Neuronal stem cell (in vitro differentiated cells): Measurements from ENCODE around the gene RSPH1.

Experiments
- DNase-seq: peaks from one replicate; pipeline ENCODE4 v3.0.0-alpha.2; 2013; ENCODE audit warnings: low spot score
- H2AFZ ChIP-seq: one replicate; pipeline ENCODE4 v1.6.1; 2013; ENCODE audit warnings: mild to moderate bottlenecking, low read length, inconsistent platforms
- H2AK5ac ChIP-seq: 2 replicates; pipeline ENCODE4 v1.6.1; 2013; ENCODE audit warnings: low read depth, mild to moderate bottlenecking, inconsistent platforms, low read length, moderate library complexity, mixed read lengths
- H2BK120ac ChIP-seq: 2 replicates; pipeline ENCODE4 v1.6.1; 2013; ENCODE audit warnings: low read depth, mild to moderate bottlenecking, inconsistent platforms, low read length, moderate library complexity, mixed read lengths
- H2BK12ac ChIP-seq: one replicate; pipeline ENCODE4 v1.6.1; 2013; ENCODE audit warnings: low read length, inconsistent platforms
- H2BK15ac ChIP-seq: 2 replicates; pipeline ENCODE4 v1.6.1; 2013; ENCODE audit warnings: mild to moderate bottlenecking, low read length, inconsistent platforms, mixed read lengths
- H2BK5ac ChIP-seq: one replicate; pipeline ENCODE4 v1.6.1; 2013; ENCODE audit warnings: inconsistent platforms, mild to moderate bottlenecking, low read length, moderate library complexity
- H3K14ac ChIP-seq: one replicate; pipeline ENCODE4 v1.6.1; 2013; ENCODE audit warnings: low read length, inconsistent platforms
- H3K18ac ChIP-seq: 2 replicates; pipeline ENCODE4 v1.6.1; 2013; ENCODE audit warnings: low read length, inconsistent platforms
- H3K23ac ChIP-seq: 2 replicates; pipeline ENCODE4 v1.6.1; 2013; ENCODE audit warnings: low read depth, mild to moderate bottlenecking, mixed read lengths, low read length, inconsistent platforms; ENCODE audit not compliant: poor library complexity
- H3K27ac ChIP-seq: replicated peaks from 3 replicates; pipeline ENCODE4 v1.5.1; 2013; ENCODE audit warnings: low read length, inconsistent platforms
- H3K27me3 ChIP-seq, 3 experiments: 2 replicates each; pipeline ENCODE4 v1.6.1; 2013; ENCODE audit warnings: low read length in 3 of 3, mild to moderate bottlenecking in 2 of 3, inconsistent platforms in 1 of 3, low read depth in 1 of 3, mixed read lengths in 1 of 3, moderate library complexity in 1 of 3; ENCODE audit not compliant: control insufficient read depth in 3 of 3, insufficient read depth in 3 of 3
- H3K36me3 ChIP-seq, 2 donors: replicated peaks in 1 of 2; 2 replicates each; pipeline ENCODE4 v1.6.1; 2013; ENCODE audit warnings: low read length in 2 of 2; ENCODE audit not compliant: control insufficient read depth in 2 of 2, insufficient read depth in 2 of 2
- H3K4ac ChIP-seq: 2 replicates; pipeline ENCODE4 v1.6.1; 2013; ENCODE audit warnings: inconsistent platforms, mild to moderate bottlenecking, low read length, moderate library complexity
- H3K4me1 ChIP-seq, 2 donors: 1 replicate in 1 of 2; 2 replicates in 1 of 2; pipeline ENCODE4 v1.6.1; 2013; ENCODE audit warnings: low read length in 2 of 2, low read depth in 1 of 2; ENCODE audit not compliant: control insufficient read depth in 2 of 2, insufficient read depth in 1 of 2
- H3K4me2 ChIP-seq: one replicate; pipeline ENCODE4 v1.6.1; 2013; ENCODE audit warnings: mild to moderate bottlenecking, low read length, inconsistent platforms; ENCODE audit not compliant: insufficient read depth, poor library complexity, severe bottlenecking
- H3K4me3 ChIP-seq, 2 donors: 2 replicates each; pipeline ENCODE4 v1.5.1; 2013; ENCODE audit warnings: low read length in 2 of 2, mild to moderate bottlenecking in 2 of 2, inconsistent platforms in 1 of 2, moderate library complexity in 1 of 2
- H3K79me1 ChIP-seq: one replicate; pipeline ENCODE4 v1.6.1; 2013; ENCODE audit warnings: low read depth, mild to moderate bottlenecking, inconsistent platforms, low read length, moderate library complexity
- H3K9ac ChIP-seq: one replicate; pipeline ENCODE4 v1.6.1; 2013; ENCODE audit warnings: mild to moderate bottlenecking, low read depth, low read length, inconsistent platforms; ENCODE audit not compliant: poor library complexity
- H3K9me3 ChIP-seq, 2 donors: replicated peaks in 1 of 2; 2 replicates each; pipeline versions ENCODE3 to v1.6.1; 2013; ENCODE audit warnings: low read length in 2 of 2, mild to moderate bottlenecking in 2 of 2, inconsistent platforms in 1 of 2, low read depth in 1 of 2, mixed read lengths in 1 of 2, moderate library complexity in 1 of 2; ENCODE audit not compliant: control insufficient read depth in 2 of 2, insufficient read depth in 1 of 2
- H4K8ac ChIP-seq: one replicate; pipeline ENCODE4 v1.6.1; 2013; ENCODE audit warnings: low read depth, mild to moderate bottlenecking, inconsistent platforms, low read length, moderate library complexity
- H4K91ac ChIP-seq: one replicate; pipeline ENCODE4 v1.6.1; 2013; ENCODE audit warnings: low read length, low read depth, mild to moderate bottlenecking, inconsistent platforms; ENCODE audit not compliant: poor library complexity
- WGBS, 2 donors: extraction: QIAGEN DNeasy Blood & Tissue Kit; methylation state at CpG; one replicate each; pipeline ENCODE4 v1.1.7; 2013; ENCODE audit warnings: missing lambda C conversion rate in 2 of 2, mixed read lengths in 1 of 2; ENCODE audit not compliant: insufficient read length in 2 of 2, insufficient replicate concordance in 1 of 2; ENCODE audit errors: extremely low coverage in 2 of 2; 5-methylcytosine and 5-hydroxymethylcytosine counted together

The RSPH1 gene

DNA sequence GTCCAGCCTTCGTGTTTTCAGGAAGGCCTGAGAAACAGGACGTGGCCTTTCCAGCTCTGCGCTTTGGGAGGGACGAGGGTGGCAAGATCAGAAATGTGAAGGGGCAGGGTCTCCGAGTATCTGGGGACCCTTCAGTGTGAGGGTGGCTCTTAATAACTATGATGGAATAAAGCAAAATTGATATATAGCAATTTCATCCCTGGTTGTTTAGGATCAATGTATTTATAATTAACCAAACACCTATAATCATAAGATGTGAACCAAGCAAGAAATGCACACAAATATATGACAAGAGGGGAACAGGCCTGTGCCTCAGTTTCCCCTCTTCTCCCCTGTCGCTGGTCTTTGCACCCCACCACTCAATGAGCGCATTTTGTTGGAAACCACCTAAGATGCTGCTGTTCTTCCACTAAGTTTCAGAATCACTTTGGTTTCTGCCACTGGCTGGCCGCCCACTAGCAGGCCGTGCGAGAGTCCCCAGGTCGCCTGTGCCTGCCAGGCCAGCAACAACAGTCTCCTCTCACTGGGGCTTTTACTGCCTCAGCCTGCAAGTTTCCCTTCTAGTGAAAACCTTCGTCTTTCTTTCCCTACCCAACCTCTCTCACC, 55.7 kb downstream of the RSPH1 start:
- H3K27ac ChIP-seq = no peak overlapping the region
- H2BK120ac ChIP-seq = no peak overlapping the region
- no peak overlapping the region for H2BK12ac ChIP-seq
- no peak overlapping the region for H3K23ac ChIP-seq
- H2AFZ ChIP-seq = no peak overlapping the region
- H3K36me3 ChIP-seq = no peaks in the 10 kb centered on the region
- H3K4me1 ChIP-seq = no peaks in the 10 kb centered on the region
- H3K4me2 ChIP-seq = no peak overlapping the region
- no peak overlapping the region for H2AK5ac ChIP-seq
- DNase-seq = no peak
- H3K4ac ChIP-seq = no peak overlapping the region
- no peak overlapping the region for H4K91ac ChIP-seq
- no peak overlapping the region for H3K14ac ChIP-seq
- peak overlapping the region in 1 of 2 donors; percentile 55 for H3K4me3 ChIP-seq
- H3K27me3 ChIP-seq = peaks cover 0 to 2% (median 0%) of the 10 kb centered on the region in 3 experiments
- no peak overlapping the region for H2BK15ac ChIP-seq
- no peaks in the 10 kb centered on the region for H3K9me3 ChIP-seq
- H3K9ac ChIP-seq = no peak overlapping the region
- no CpG with 5 or more reads among the region's 12 CpGs for WGBS, 2 donors
- H2BK5ac ChIP-seq = no peak overlapping the region
- no peaks in the 10 kb centered on the region for H3K79me1 ChIP-seq
- H4K8ac ChIP-seq = no peak overlapping the region
- H3K18ac ChIP-seq = peak overlapping the region; percentile 79

DNA sequence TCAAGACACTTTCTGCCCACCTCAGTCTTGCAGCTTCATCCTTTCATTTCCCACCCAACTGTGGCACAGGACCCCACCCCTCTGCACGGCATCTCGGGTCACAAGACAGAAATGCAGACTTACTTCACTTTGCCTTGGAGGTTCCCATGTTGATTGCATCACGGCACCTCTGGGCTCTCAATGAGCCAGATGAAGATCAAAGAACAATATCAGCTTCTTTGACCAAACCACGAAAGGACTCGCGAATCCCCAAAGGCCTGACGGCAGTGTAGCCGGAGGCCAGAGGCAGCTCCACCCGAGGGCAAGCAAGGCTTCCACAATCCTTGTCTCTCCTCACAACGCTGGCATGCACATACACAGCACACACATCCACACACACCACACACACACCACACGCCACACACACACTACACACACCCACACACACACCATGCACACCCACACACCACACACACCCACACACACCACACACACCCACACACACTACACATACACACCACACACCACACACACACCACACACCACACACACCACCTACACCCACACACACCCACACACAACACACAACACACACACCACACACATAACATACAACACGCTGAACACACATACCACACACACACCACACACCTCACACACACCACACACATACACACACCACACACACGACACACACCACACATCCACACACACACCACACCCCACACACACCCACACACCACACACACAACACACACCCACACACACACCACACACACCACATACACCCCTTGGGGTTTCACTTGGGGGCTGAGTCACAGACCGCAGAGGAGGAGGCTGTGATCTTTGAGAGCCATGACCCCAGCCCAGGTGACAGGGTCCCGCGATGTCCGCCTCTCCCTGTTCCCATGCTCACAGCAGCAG, 56.5 kb downstream of the RSPH1 start:
- Histone ChIP-seq H3K27me3 (peaks cover 0 to 2% (median 0%) of the 10 kb centered on the region in 3 experiments), H2BK5ac (no peak overlapping the region), H3K9me3 (no peaks in the 10 kb centered on the region), H3K4ac (no peak overlapping the region), H3K4me3 (peak overlapping the region in 1 of 2 donors; percentile 62), H2BK15ac (no peak overlapping the region), H3K9ac (no peak overlapping the region), H2AFZ (no peak overlapping the region), H3K23ac (peak overlapping the region; percentile 68), H3K79me1 (no peaks in the 10 kb centered on the region), H3K18ac (no peak overlapping the region), H3K4me2 (no peak overlapping the region), H2BK120ac (no peak overlapping the region), H3K36me3 (no peaks in the 10 kb centered on the region), H4K91ac (no peak overlapping the region), H2AK5ac (no peak overlapping the region), H3K27ac (no peak overlapping the region), H4K8ac (no peak overlapping the region), H3K14ac (no peak overlapping the region), H2BK12ac (no peak overlapping the region), H3K4me1 (no peaks in the 10 kb centered on the region)
- DNase-seq = no peak
- WGBS, 2 donors = 100% methylated on average over 3 of the region's 17 CpGs; no CpG with 5 or more reads in 1 of the 2 donors

DNA sequence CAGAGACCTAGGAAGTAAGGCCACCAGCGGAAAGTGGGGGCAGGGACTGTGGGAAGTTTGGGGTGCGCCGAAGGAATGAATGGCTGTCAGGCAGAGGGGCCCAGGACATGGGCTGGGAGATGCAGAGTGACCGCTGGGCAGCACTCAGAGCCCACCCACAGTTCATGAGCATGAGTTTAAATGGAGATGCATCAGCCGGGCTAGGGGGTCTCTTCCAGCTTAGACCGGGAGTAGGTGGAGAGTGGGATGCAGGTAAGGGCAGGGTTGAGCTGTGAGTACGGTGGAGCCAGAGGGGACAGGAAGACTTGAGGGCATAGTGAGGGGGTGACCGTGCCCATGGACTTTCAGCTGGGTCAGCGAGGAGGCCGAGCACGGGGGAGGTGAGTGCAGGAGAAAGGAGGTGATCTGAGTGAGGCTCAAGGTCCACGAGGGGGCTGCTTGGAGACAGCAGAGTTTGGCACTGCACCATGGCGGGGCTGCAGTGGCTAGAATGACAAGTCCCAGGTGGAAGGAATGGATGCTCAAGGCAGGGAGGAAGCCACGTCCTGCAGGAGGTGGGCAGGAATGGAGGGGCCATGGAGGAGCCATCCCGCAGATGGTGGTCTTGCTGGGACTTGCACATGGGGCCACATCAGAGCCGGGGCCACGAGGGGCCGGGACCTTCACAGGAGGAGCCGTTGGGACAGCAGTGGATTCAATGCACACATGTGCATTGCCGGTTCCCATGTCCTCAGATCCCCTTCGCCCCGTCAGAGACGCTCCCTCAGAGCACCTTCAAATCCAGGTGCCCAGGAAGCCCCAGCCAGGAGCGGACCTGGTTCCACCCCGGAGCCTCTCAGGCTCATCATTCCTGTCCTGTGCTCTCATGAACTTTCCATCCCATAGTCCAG, 57.5 kb downstream of the RSPH1 start:
- H2BK12ac ChIP-seq = no peak overlapping the region
- WGBS, 2 donors = no CpG with 5 or more reads among the region's 25 CpGs

More for the DNA sequence above, 57.5 kb downstream of the RSPH1 start:
- H3K27ac ChIP-seq = no peak overlapping the region
- no peak overlapping the region for H3K9ac ChIP-seq
- peaks cover 0 to 2% (median 0%) of the 10 kb centered on the region in 3 experiments for H3K27me3 ChIP-seq
- no peaks in the 10 kb centered on the region for H3K36me3 ChIP-seq
- H2BK5ac ChIP-seq = no peak overlapping the region
- no peak overlapping the region for H2BK120ac ChIP-seq
- no peak overlapping the region for H3K4ac ChIP-seq
- no peak overlapping the region for H3K14ac ChIP-seq
- no peaks in the 10 kb centered on the region for H3K4me1 ChIP-seq
- H3K18ac ChIP-seq = no peak overlapping the region
- no peak overlapping the region for H2BK15ac ChIP-seq
- no peaks in the 10 kb centered on the region for H3K9me3 ChIP-seq
- H4K8ac ChIP-seq = no peak overlapping the region
- no peak for DNase-seq
- H2AFZ ChIP-seq = no peak overlapping the region
- no peak overlapping the region for H4K91ac ChIP-seq
- no peak overlapping the region for H2AK5ac ChIP-seq
- peak overlapping the region; percentile 28 for H3K23ac ChIP-seq
- H3K79me1 ChIP-seq = no peaks in the 10 kb centered on the region
- no peak overlapping the region for H3K4me3 ChIP-seq
- no peak overlapping the region for H3K4me2 ChIP-seq
